ENCODE data around the gene KRT82. TPM values are rescaled to one million over a fixed set of nuclear protein-coding genes. Genes with fewer than 3 reads are reported as not detected.

The KRT82 gene
- total RNA-seq, 1 experiment from 2014 or later: not detected

DNA sequence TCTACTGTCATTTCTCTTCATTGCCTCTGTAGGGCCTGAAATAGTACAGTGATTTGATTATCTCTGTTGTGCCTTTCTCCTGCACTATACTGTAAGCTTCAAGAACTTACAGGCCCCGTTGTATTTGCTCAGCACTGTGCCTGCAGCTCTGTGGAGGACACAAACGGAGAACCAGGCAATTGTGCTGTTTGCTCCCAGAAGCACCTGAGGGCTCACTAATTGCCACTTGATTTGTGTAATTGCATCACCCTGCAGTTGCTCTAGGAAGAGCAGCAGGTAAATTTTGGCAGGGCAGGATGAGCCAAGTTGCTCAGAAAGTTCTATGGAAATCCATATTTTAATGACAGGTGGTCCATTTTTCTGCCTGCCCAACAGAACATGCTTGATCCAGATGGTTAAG, 11.6 kb upstream of the KRT82 start:
- no peak overlapping the region for H3K4me3 Mint-ChIP-seq (ENCODE audit: unreplicated experiment)
- ChIA-PET CTCF (no interaction called here), POLR2A (interaction anchor here (1.5 kb wide), 1 partner anchor 11 kb away, joined by 4 read pairs; no protein-coding TSS in a partner anchor)
- peaks cover 32% of the 10 kb centered on the region for H3K4me1 Mint-ChIP-seq (ENCODE audit: insufficient read depth, unreplicated experiment)
- intact Hi-C loops (cut with micrococcal nuclease): no loop called here
- no peaks in the 10 kb centered on the region for H3K9me3 Mint-ChIP-seq (ENCODE audit: unreplicated experiment)
- H3K27me3 Mint-ChIP-seq (ENCODE audit: insufficient read depth, unreplicated experiment): no peaks in the 10 kb centered on the region
- no TSS peak for BruUV-seq (replicated peaks)
- no peaks in the 10 kb centered on the region for H3K36me3 Mint-ChIP-seq (ENCODE audit: insufficient read depth, unreplicated experiment)
- TF ChIP-seq CTCF (IDR thresholded peaks at IDR 0.05; ENCODE audit: unreplicated experiment): no peak
- H3K27ac Mint-ChIP-seq (ENCODE audit: low read depth, unreplicated experiment): peak overlapping the region; percentile 14
- no peak for DNase-seq (ENCODE audit: unreplicated experiment)

DNA sequence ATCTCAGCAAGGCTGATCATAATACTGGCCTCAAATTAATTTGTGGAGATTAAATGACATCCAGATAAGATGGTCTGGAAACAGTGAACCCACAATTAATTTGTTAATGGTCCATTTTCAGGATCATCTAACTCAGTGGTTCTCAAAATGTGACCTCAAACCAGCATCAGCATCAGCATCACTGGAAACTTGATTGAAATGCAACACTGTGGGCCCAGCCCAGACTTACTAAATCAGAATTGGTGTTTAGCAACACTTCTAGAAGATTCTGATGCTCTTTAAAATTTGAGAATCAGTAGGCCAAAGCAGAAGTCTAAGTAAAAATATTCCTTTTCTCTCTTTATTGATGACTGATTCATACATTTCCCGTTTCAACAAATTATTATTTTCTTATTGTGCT, 10.7 kb upstream of the KRT82 start:
- CTCF ChIA-PET: interaction anchor here (1.1 kb wide), 1 partner anchor 14 kb away, joined by 5 read pairs; no protein-coding TSS in a partner anchor

DNA sequence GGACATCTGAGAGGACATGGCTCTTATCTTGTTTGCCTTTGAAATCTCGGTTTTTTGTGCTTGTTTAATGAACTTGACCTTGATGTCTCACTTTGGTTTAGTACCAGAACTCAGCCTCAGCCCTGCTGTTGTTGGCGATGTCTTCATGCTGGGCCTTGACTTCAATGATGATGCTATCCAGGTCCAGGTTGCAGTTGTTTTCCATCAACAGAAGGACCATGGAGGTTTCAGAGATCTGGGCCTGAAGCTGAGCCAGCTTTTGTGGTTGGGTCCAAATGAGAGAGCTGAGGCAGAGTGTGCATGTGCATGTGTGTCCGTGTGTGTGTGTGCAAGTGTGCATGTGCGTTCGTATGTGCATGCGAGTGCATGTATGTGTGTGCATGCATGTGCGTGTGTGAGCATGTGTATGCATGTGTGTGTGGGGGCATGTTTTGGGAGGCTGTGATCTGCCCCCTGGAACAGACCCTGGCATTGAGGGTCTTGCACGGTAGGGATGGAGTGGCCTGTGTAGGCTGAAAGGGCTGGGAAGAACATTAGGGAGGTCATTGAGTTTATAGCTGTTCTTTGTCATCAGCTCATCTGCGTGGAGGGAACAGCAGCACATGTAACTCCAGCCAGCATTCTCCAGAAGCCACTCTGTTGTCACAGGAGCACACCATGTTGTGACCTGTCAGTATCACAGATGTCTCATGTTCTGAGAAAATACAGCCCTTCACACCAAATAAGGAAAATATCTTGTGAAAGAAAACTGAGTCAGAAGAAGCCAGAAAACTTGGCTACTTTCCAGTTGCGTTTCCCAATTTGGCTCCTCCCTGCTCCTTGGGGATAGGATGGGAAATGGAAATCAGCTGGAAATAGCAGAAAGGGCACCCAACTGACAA, 10.0 kb upstream of the KRT82 start:
- BruUV-seq (replicated peaks): no TSS peak
- no peak for TF ChIP-seq CTCF (IDR thresholded peaks at IDR 0.05; ENCODE audit: unreplicated experiment)
- no peak overlapping the region for H3K4me3 Mint-ChIP-seq (ENCODE audit: unreplicated experiment)
- intact Hi-C loops (cut with micrococcal nuclease): no loop called here
- no peaks in the 10 kb centered on the region for H3K36me3 Mint-ChIP-seq (ENCODE audit: insufficient read depth, unreplicated experiment)
- H3K27ac Mint-ChIP-seq (ENCODE audit: low read depth, unreplicated experiment): peak overlapping the region; percentile 56
- H3K27me3 Mint-ChIP-seq (ENCODE audit: insufficient read depth, unreplicated experiment): no peaks in the 10 kb centered on the region
- H3K9me3 Mint-ChIP-seq (ENCODE audit: unreplicated experiment): no peaks in the 10 kb centered on the region
- CTCF ChIA-PET: interaction anchor here (1.1 kb wide), 1 partner anchor 14 kb away, joined by 5 read pairs; no protein-coding TSS in a partner anchor
- peak; percentile 99 for DNase-seq (ENCODE audit: unreplicated experiment)
- peaks cover 32% of the 10 kb centered on the region for H3K4me1 Mint-ChIP-seq (ENCODE audit: insufficient read depth, unreplicated experiment)
- POLR2A ChIA-PET: interaction anchor here (0.9 to 1.5 kb wide), 5 partner anchors 13 to 195 kb away, joined by 3 to 5 read pairs (median 3); partner anchors contain the start of gene KRT6A

More for the DNA sequence above, 10.7 kb upstream of the KRT82 start:
- Mint-ChIP-seq H3K27ac (ENCODE audit: low read depth, unreplicated experiment) (no peak overlapping the region), H3K4me1 (ENCODE audit: insufficient read depth, unreplicated experiment) (peaks cover 32% of the 10 kb centered on the region), H3K27me3 (ENCODE audit: insufficient read depth, unreplicated experiment) (no peaks in the 10 kb centered on the region), H3K36me3 (ENCODE audit: insufficient read depth, unreplicated experiment) (no peaks in the 10 kb centered on the region), H3K4me3 (ENCODE audit: unreplicated experiment) (no peak overlapping the region), H3K9me3 (ENCODE audit: unreplicated experiment) (no peaks in the 10 kb centered on the region)
- no TSS peak for BruUV-seq (replicated peaks)
- intact Hi-C loops (cut with micrococcal nuclease): no loop called here
- DNase-seq (ENCODE audit: unreplicated experiment): no peak
- POLR2A ChIA-PET: interaction anchor here (0.9 to 1.5 kb wide), 4 partner anchors 12 to 196 kb away, joined by 3 to 5 read pairs (median 4); partner anchors contain the start of gene KRT6A
- TF ChIP-seq CTCF (IDR thresholded peaks at IDR 0.05; ENCODE audit: unreplicated experiment): no peak

DNA sequence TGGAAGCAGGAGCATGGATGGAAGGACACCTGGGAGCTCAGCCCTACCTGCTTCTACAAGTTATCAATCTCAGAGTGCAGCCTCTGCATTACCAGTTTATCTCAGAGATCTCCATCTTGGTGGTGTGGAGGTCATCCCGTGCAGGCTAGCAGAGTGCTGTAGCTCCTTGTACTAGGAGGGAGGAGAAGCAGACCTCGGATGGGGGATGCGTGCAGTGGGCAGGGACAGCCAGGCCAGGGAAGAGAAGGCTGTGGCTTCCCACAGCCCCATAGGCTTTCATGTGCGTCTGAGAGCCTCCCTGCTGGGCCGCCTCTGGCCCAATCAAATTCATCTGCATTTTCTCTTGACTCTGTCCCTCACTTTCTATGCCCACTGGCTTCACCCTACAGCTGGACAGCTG, 8.8 kb upstream of the KRT82 start:
- intact Hi-C loops (cut with micrococcal nuclease): no loop called here
- ChIA-PET POLR2A (interaction anchor here (0.6 kb wide), 1 partner anchor 163 kb away, joined by 3 read pairs; no protein-coding TSS in a partner anchor), CTCF (interaction anchor here (0.6 kb wide), 1 partner anchor 19 kb away, joined by 3 read pairs; no protein-coding TSS in a partner anchor)
- Mint-ChIP-seq H3K27ac (ENCODE audit: low read depth, unreplicated experiment) (peak overlapping the region; percentile 56), H3K27me3 (ENCODE audit: insufficient read depth, unreplicated experiment) (no peaks in the 10 kb centered on the region), H3K4me1 (ENCODE audit: insufficient read depth, unreplicated experiment) (peaks cover 27% of the 10 kb centered on the region), H3K9me3 (ENCODE audit: unreplicated experiment) (no peaks in the 10 kb centered on the region), H3K36me3 (ENCODE audit: insufficient read depth, unreplicated experiment) (no peaks in the 10 kb centered on the region), H3K4me3 (ENCODE audit: unreplicated experiment) (no peak overlapping the region)
- DNase-seq (ENCODE audit: unreplicated experiment): no peak
- TF ChIP-seq CTCF (IDR thresholded peaks at IDR 0.05; ENCODE audit: unreplicated experiment): no peak
- no TSS peak for BruUV-seq (replicated peaks)

All from MCF 10A (cell line).